Body of pancreas (tissue), 4 donors: ENCODE measurements around the gene HIF3A. TPM values are rescaled to one million over a fixed set of nuclear protein-coding genes. Genes with fewer than 3 reads are reported as not detected.

Experiments used
- ATAC-seq: fragments of 150-250 bp; one replicate; pipeline ENCODE4 v1.9.1; 2016
- DNase-seq, 4 donors: peaks; one replicate each; pipeline ENCODE4 v3.0.0-alpha.2; 2019
- H3K27ac ChIP-seq, 4 donors: fragments of 200-600 bp; sonication (generic); 1 replicate in 3 of 4; 2 replicates in 1 of 4; pipeline versions ENCODE4 v1.5.1 to v1.6.1; 2016 to 2019; ENCODE audit warnings: mild to moderate bottlenecking in 1 of 4, mixed read lengths in 1 of 4, moderate library complexity in 1 of 4
- H3K27me3 ChIP-seq, 2 donors: fragments of 200-600 bp; sonication (generic); one replicate each; pipeline ENCODE4 v1.6.0; 2016; ENCODE audit warnings: mild to moderate bottlenecking in 1 of 2
- H3K36me3 ChIP-seq, 2 donors: fragments of 200-600 bp; sonication (generic); replicated peaks in 1 of 2; 2 replicates each; pipeline ENCODE4 v1.5.1; 2016; ENCODE audit warnings: low read depth in 2 of 2; ENCODE audit not compliant: insufficient read depth in 1 of 2
- H3K4me1 ChIP-seq: fragments of 200-600 bp; sonication (generic); one replicate; pipeline ENCODE4 v1.6.0; 2016
- H3K4me3 ChIP-seq, 2 donors: fragments of 200-600 bp; sonication (generic); 1 replicate in 1 of 2; 2 replicates in 1 of 2; pipeline ENCODE4 v1.5.1; 2016 to 2019
- H3K9me3 ChIP-seq, 3 donors: fragments of 200-600 bp; sonication (generic); 1 replicate in 2 of 3; 2 replicates in 1 of 3; pipeline ENCODE4 v1.5.1; 2016
- CTCF ChIP-seq, 7 experiments: fragments of 450-650 bp in 4 of 7; fragments of 200-600 bp in 3 of 7; sonication (generic) in 3 of 7; IDR thresholded peaks; one replicate each; pipeline ENCODE4 v1.5.1; 2016 to 2019; ENCODE audit warnings: antibody characterized with exemption in 7 of 7
- POLR2A ChIP-seq, 3 donors: fragments of 450-650 bp; IDR thresholded peaks; one replicate each; pipeline ENCODE4 v1.6.1; 2016; ENCODE audit warnings: antibody characterized with exemption in 3 of 3, mild to moderate bottlenecking in 2 of 3
- WGBS, 2 donors: methylation state at CpG; one replicate each; pipeline ENCODE4 v1.1.5; 2017; 5-methylcytosine and 5-hydroxymethylcytosine counted together
- intact Hi-C: fragments of 100-400 bp; cut with DNase I; formaldehyde crosslinking; loops from one replicate; pipeline ENCODE4 v1.15.1; 2023
- total RNA-seq, 2 donors: library from RNA; depleted of rRNA; stranded (reverse); fragments of >200 nt; gene quantifications; one replicate each; pipeline ENCODE4 v1.1.0, GENCODE V29; 2016

HIF3A gene
- total RNA-seq, 2 donors from 2014 or later: 24.4 to 63.3 TPM

- Histone ChIP-seq H3K9me3 (no peaks in the 10 kb centered on the region), H3K4me3 (no peak overlapping the region), H3K4me1 (peaks cover 62% of the 10 kb centered on the region), H3K27me3 (no peaks in the 10 kb centered on the region), H3K36me3 (no peaks in the 10 kb centered on the region), H3K27ac (peak overlapping the region in 3 of 4 donors; percentile 82 to 90 (median 82))
- WGBS, 2 donors: 61 to 62% methylated on average over 4 to 5 of the region's 5 CpGs
- TF ChIP-seq POLR2A (IDR thresholded peaks at IDR 0.05) (no peak), CTCF (IDR thresholded peaks at IDR 0.05) (no peak)
- no peak for ATAC-seq
- intact Hi-C loops: loop anchor here (10.0 kb wide), 1 partner anchor 63 kb away; no protein-coding TSS in a partner anchor
- DNase-seq: no peak
Observed at GRCh38 chr19:46347985-46348384, 51.1 kb downstream of the HIF3A start.

- H3K9me3 ChIP-seq: no peaks in the 10 kb centered on the region
- H3K27me3 ChIP-seq: no peaks in the 10 kb centered on the region
- H3K27ac ChIP-seq: peak overlapping the region; percentile 4 to 69 (median 65)
- 73 to 78% methylated on average over 11 of the region's 11 CpGs for WGBS, 2 donors
- H3K4me1 ChIP-seq: peaks cover 63% of the 10 kb centered on the region
- intact Hi-C loops: loop anchor here (10.0 kb wide), 1 partner anchor 65 kb away; no protein-coding TSS in a partner anchor
- DNase-seq: no peak
- no peak overlapping the region for H3K4me3 ChIP-seq
- H3K36me3 ChIP-seq: peaks cover 0 to 6% of the 10 kb centered on the region in 2 donors
- no peak for ATAC-seq
- TF ChIP-seq POLR2A (IDR thresholded peaks at IDR 0.05) (no peak), CTCF (IDR thresholded peaks at IDR 0.05) (no peak)
Observed at GRCh38 chr19:46349311-46349993, 52.6 kb downstream of the HIF3A start.

- ATAC-seq: no peak
- Histone ChIP-seq H3K4me3 (no peak overlapping the region), H3K4me1 (peaks cover 67% of the 10 kb centered on the region)
Observed at GRCh38 chr19:46350029-46350757, 53.4 kb downstream of the HIF3A start.

GRCh38 chr19:46350758-46351159 is 53.9 kb downstream of the HIF3A start:
- Histone ChIP-seq H3K27ac (peak overlapping the region; percentile 50 to 69 (median 65)), H3K27me3 (no peaks in the 10 kb centered on the region), H3K9me3 (no peaks in the 10 kb centered on the region), H3K4me3 (no peak overlapping the region), H3K36me3 (peaks cover 0 to 10% of the 10 kb centered on the region in 2 donors), H3K4me1 (peaks cover 73% of the 10 kb centered on the region)
- TF ChIP-seq CTCF (IDR thresholded peaks at IDR 0.05) (no peak), POLR2A (IDR thresholded peaks at IDR 0.05) (no peak)
- 29 to 44% methylated on average over 6 to 8 of the region's 8 CpGs for WGBS, 2 donors
- intact Hi-C loops: no loop called here
- ATAC-seq (no peak), DNase-seq (peak in 3 of 4 donors; percentile 59 to 73 (median 63))

More at GRCh38 chr19:46350029-46350757, 53.4 kb downstream of the HIF3A start:
- H3K27ac ChIP-seq: peak overlapping the region; percentile 4 to 69 (median 65)
- no peak for DNase-seq
- H3K9me3 ChIP-seq: no peaks in the 10 kb centered on the region
- WGBS, 2 donors: 17 to 19% methylated on average over 8 of the region's 8 CpGs
- TF ChIP-seq POLR2A (IDR thresholded peaks at IDR 0.05): no peak
- TF ChIP-seq CTCF (IDR thresholded peaks at IDR 0.05): no peak
- intact Hi-C loops: no loop called here
- no peaks in the 10 kb centered on the region for H3K27me3 ChIP-seq
- H3K36me3 ChIP-seq: peaks cover 0 to 10% of the 10 kb centered on the region in 2 donors
